Kidney glomerular epithelial cell (primary cell): ENCODE data around the gene DHX57.

ENCODE experiments used
- DNase-seq: peaks from one replicate; lab custom pipeline; 2025; lab: John Stamatoyannopoulos, UW

The DHX57 gene

DNA sequence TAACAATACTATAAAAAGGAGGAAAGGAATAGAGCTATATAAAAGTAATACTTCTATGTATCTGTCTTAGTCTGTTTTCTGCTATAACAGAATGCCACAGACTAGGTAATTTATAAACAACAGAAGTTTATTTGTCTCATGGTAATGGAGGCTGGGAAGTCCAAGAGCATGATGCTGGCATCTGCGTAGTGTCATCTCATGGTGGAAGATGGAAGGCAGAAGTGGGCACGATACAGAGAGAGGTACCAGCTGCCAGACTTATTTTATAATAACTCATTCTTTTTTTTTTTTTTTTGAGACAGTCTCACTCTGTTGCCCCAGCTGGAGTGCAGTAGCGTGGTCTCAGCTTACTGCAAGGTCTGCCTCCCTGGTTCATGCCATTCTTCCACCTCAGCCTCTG is 4.3 kb downstream of the DHX57 start:
- no peak for DNase-seq

DNA sequence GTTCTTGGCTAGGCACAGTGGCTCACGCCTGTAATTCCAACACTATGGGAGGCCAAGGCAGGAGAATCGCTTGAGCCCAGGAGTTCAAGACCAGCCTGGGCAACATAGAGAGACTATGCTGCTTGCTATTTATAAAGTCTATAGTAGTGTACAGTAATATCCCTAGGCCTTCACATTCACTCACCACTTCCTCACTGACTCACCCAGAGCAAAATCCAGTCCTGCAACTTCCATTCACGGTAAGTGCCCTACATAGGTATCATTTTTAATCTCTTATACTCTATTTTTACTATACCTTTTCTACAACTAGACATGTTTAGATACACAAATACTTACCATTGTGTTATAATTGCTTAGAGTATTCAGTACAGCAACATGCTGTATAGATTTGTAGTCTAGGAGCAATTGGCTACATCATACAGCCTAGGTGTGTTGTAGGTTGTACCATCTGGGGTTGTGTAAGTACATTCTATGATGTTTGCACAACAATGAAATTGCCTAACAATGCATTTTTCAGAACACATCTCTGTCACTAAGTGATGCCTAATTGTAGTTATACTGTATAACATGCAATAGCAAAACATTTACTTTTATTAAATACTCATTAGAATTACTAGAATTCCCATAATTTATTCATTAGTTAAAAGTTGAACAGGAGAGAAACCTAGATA is 8.8 kb downstream of the DHX57 start:
- no peak for DNase-seq

DNA sequence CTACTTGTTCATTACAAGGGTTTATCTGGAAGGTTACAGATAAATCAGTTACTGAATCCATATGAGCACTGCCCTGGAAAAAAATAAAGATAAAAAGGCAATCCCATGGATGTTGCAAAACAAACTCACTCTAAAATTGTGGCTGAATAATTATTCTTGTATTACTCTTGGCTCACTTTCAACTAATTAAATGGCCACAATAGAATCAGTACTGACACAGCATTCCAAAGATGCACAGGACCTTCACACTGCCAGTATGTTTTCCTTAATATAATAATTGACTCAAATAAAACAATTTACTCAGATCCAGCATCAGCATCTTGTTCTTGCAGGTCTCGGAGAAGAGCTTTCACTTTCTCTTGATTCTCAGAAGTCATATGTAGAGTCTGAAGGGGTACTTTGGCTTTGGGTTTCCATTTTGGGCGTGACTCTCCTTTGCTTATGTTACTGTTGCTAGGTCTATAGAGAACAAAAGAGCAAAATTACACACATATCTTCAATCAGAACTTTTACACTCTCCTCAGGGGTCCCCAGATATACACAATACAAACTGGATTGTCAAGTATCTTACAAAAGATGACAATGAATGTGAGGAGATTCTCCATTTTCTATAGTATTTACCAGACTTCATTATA is 12.6 kb downstream of the DHX57 start:
- DNase-seq, result peak; percentile 54

DNA sequence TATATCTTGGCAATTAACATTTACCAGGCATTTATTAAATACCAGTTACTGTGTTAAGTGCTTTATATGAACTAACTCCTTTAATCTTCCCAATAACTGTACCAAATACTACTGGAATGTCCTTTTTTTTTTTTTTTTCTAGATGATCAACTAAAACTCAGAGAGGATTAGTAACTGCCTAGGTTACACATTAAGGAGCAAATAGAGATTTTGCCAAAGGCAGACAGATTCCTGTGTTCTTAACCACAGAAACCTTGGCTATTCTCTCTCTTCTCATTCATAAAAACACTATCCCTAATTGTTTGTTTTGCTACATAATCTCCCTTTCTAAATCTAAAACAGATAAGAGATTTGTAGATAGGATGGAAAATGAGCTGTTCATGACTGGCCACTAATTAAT is 13.3 kb downstream of the DHX57 start:
- DNase-seq, result peak; percentile 27

DNA sequence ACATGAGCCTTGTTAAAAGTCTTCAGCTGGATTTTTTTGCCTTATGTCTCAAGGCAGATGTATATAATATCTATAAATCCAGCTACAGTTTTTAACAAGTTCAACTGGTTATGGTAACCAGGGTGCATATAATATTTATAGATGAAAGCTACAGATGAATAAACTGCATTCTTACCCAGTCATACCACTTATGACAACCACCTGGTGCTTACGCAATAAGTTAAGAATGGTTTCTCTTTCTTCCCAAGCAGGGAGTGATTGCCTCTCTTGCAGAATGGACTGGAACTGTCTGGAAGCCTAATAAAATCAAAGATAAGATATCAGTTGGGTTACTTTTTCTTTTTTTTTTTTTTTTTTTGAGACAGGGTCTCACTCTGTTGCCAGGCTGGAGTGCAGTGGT is 19.6 kb downstream of the DHX57 start:
- no peak for DNase-seq

DNA sequence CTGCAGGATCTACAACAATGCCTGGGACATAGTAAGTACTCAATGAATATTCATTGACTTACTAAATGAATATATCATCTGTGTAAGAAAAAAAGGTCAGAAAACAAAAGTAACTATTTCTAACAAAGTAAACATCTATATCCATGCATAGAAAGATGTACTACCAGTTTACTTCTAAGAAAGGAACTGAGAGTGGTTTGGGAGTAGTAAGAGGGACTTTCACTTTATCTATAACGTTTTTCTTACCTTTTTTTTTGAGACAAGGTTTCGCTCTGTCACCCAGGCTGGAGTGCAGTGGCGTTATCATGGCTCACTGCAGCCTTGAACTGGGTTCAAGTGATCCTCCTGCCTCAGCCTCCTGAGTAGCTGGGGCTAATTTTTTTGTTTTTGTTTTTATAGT is 25.7 kb downstream of the DHX57 start:
- DNase-seq, result no peak

DNA sequence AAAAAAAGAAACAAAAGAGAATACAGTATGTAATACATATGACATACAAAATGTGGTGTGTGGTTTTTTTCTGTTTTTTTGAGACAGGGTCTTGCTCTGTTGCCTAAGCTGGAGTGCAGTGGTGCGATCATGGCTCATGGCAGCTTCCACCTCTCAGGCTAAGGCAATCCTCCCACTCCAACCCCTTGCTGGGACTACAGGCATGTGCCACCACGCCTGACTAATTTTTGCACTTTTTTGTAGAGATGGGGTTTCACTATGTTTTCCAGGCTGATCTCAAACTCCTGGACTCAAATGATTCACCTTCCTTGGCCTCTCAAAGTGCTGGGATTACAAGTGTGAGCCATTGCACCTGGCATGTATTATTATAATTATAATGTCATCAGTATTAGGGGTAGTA is 38.9 kb downstream of the DHX57 start:
- DNase-seq, result peak; percentile 31

DNA sequence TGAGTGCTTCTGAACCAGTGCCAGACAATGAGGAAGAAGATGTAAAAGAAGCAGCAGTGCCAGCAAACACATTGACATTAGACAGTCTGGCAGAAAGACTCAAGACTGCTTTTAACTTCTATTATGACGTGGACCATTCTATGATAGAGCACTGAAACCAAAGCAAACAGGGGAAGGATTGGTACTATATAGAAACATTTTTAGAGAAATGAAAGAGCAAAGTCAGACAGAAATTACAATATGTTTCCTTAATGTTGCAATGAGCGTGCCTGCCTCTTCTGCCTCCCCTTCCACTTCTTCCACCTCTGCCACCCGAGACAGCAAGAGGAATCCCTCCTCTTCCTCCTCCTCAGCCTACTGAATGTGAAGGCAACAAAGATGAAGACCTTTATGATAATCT is 39.7 kb downstream of the DHX57 start:
- DNase-seq, result no peak

DNA sequence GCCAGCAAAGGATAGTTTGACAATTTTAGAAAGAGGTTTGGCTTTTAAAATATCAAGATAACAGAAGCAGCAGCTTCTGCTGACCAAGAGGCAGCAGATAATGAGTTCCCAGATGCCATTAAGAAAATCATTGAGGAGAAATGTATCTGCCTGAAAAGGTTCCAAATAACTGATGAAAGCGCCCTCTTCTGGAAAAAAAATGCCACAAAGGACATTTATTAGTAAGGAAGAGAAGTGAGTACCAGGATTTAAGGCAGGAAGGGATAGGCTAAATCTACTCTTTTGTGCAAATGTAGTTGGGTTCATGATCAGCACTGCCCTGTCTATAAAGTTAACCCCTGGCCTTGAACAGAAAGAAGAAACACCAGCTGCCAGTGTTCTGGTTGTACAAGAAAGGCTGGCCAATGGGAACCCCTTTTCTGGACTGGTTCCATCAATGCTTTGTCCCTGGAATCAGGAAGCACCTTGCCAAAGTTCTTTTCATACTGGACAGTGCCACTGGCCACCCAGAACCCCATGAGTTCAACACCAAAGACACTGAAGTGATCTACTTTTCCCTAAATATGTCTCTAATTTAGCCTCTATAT is 40.6 kb downstream of the DHX57 start:
- no peak for DNase-seq

DNA sequence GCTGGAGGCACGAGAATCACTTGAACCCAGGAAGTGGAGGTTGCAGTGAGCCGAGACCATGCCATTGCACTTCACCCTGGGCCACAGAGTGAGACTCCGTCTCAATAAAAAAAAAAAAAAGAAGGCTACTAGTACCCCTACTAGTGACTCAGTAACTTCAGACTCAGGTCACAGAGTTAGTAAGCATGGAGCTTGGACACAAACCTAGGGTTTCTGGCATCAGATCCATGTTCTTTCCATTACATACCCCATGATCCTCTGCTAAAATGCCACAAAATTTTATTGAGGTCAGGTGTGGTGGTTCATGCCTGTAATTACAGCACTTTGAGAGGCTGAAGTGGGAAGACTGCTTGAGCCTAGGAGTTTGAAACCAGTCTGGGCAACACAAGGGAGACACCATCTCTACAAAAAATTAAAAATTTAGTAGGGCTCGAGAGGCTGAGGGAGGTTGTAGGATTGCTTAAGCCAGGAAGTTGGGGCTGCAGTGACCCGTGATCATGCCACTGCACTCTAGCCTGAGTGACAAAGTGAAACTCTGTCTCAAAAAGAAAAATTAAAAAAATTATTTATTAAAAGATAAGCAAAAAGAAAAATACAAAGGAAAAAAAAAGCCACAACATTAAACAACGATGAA is 45.1 kb downstream of the DHX57 start:
- no peak for DNase-seq

DNA sequence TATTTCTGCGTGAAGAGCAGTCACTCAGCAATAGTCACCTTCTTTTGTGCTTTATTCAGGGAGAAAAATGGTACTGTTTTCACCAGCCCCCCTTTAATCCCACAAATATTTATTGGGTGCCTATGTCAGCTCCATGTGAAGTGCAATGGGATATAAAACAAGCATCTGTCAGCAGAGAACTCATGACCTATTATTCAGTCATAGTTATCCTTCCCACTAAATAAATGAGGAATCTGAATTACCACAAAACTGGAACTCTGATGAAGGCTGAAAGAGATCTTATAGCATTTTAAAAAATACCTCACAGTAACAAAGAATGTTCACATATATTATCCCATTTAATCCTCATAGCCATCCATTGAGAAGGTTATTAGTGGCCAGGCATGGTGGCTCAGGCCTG is 45.8 kb downstream of the DHX57 start:
- no peak for DNase-seq

DNA sequence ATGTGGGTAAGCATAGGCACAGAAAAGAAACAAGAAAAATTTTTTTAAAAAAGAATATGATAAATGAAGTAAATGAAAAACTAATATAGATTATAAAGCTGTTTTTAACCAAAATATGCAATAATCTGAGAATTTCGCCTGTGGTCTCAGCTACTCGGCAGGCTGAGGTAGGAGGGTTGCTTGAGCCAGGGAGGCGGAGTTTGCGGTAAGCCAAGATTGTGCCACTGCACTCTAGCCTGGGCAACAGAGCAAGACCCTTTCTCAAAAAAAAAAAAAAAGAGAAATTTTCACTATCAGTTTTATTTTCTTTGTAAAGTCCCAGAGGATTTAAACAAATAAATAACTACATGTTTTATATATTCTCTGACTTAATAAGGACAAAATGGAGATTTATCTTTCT is 47.3 kb downstream of the DHX57 start:
- no peak for DNase-seq

DNA sequence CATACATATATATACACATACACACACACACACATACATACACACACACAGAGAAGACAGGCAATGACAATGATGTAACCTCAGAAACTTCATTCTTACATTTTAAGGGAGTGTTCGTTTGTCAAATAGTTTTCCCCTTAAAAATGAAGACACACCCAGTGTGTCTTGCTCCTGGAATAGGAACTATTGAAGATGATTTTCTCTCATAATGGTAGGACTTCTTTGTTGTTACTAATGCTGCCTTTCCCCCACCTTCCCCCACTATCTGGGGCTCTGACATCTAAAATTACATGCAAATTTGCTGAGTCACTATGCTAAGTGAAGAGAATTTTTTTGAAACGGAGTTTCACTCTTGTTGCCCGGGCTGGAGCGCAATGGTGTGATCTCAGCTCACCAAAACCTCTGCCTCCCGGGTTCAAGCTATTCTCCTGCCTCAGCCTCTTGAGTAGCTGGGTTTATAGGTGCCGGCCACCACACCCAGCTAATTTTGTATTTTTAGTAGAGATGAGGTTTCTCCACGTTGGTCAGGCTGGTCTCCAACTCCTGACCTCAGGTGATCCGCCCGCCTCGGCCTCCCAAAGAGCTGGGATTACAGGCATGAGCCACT is 48.1 kb downstream of the DHX57 start:
- peak; percentile 1 for DNase-seq

DNA sequence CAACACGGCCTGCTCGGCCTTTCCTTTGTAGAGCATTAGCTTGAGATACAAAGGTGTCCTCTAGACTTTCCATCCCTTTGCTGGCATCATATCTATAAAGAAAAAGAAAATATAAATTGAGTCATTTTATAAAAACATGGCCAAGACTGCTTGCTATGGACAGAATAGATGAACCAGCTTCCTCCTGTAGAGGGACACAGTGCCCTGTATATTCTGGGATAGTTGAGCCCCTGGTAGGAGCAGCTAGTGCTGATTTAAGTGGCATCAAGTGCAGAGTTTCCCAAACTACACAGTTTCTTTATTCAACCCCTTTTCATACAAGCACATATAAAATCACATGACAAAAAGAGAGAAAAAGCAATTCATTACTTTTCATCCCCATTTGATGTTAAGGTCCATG is 49.8 kb downstream of the DHX57 start:
- DNase-seq, result no peak

DNA sequence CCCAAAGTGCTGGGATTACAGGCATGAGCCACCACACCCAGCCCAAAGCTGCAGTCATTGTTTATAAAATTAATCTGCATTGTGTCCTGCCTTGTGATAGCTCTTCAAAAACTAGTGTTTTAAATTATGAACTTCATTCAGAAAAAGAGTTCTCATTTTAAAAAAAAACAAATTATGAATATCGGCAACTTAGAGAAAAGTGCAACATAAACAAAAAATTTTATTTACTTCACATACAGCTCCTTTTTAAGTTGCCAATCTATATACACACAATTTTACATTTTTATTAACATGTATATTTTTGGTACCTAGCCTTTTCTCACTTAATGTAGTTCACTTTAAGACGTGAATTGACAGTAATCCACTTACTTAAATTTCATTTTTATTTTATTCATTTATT is 50.8 kb downstream of the DHX57 start:
- no peak for DNase-seq

DNA sequence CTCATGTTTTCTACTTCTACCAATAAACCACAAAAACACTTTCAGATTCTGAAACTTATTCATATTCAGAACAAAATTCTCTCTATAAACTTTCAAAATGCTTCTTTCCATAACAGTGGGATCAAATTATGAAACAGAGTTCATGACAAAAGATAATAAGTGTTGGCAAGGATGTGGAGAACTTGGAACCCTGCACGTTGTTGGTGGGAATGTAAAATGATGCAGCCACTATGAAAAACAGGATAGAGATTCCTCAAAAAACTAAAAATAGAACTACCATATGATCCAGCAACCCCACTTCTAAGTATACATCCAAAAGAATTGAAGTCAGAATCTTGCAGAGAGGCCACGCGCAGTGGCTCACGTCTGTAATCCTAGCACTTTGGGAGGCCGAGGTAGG is 52.3 kb downstream of the DHX57 start:
- DNase-seq, result no peak

DNA sequence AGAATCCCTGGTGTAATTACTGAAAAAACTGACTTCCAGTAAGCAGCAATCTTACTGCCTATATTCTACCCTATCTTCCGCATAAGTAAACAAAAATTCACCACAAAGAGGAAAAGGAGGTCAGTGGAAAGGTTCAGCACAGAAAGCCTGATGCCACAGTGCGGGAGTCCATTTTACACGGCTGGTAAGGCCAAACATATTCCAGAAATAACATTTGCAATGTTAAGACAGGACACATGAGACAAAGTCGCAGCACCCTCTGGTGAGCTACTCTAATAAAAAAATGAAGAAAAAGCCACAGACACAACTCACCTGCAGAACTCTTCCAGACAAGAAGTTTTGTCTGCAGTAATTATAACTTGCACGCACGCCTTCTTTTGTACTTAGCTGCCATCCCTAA is 57.2 kb downstream of the DHX57 start:
- DNase-seq, result no peak

DNA sequence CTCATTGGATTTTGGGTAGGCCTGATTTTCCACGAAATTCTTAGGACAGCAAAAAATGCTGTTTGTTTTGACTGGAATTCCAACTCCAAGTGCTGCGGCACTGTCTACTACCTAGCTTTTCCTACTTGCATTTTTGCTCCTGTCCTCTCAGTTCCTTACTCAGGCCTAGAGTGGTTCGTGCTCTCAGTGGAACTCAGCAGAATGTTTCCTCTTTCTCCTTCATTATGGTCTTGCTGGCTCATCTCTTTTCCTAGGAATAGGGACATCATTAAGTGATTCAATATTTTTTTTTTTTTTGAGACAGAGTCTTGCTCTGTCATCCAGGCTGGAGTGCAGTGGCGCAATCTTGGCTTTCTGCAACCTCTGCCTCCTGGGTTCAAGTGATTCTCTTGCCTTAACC is 59.8 kb downstream of the DHX57 start:
- no peak for DNase-seq

DNA sequence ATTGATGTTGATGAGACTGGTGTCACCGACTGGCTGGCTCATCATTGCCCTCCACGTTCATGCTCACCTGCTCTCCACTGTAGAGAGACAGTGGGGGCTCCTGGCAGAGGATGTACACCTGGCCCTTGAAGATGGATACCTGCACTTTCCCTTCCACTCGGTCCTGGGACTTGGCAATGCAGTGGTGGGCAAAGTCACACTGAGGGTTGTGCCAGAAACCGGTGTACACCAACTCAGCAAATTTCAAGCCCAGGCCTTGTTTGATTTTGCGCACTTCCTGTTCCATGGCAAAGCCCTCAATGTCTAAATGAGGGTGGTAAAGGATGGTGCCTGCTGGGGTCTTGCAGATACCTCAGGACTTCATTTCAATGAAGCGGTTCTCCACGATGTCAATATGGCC is 65.2 kb downstream of the DHX57 start:
- DNase-seq, result no peak

DNA sequence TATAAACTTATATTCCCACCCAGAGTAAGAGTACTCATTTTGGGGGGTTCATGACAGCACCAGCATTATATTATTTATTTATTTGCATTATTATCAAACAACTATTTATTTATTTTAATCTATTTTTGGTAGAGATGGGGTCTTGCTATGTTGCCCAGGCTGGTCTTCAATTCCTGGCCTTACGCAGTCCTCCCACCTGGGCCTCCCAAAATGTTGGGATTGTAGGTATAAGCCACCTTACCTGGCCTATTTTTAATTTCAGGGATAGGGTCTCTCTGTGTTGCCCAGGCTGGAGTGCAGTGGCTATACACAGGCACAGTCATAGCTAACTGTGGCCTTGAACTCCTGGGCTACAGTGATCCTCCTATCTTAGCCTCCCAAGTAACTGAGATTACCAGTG is 67.1 kb downstream of the DHX57 start:
- DNase-seq, result no peak

DNA sequence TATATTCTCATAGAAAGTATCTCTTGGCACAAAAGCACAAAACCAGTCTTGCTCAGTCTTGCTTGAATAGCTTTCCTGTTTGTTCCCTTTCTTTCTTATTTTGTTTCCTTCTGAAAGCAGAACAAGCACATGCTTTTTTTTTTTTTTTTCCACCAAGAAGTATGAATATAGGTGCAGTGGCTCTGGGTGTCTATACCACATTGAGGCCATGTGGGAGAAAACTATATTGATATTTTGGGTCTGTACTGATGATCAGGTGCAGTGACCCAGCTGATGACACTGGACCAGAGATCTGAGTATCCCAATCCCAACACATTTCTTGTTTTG is 69.0 kb downstream of the DHX57 start:
- no peak for DNase-seq

DNA sequence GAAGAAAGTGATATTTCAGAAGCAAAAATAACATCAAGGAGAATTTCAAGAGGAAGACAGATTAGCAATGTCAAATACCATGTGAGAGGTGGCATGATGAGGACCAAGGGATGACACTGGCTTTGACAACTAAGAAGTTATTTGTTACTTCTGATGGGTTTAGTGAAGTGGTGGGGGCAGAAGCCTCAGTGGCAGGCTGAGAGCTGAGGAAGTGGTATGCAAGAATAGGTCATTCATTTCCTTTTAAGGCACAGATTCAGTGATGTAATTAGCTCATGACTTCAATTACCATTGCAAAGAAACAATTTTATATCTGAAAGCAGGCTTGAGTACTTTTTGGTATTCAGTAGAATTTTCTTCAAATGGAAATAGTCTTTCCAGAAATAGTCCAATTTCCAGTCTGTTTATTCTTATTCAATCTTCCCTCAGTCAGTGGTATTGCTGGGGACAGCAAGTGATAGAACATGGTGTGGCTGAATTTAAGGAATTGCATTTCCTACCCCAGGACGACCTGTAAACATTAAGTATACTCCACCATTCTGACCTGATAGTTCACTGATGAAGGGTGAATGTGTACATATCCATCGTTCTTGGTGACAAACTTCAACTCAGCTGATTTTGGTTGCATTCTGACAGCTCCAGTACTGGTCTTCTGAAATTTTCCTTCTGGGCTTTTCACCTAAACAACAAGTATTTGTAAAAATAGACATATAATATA is 69.6 kb downstream of the DHX57 start:
- no peak for DNase-seq
